SK-N-SH treated with all-trans-retinoic acid at 6 μM for 48 hours (cell line): ENCODE data around the gene FAR1.

Source experiments
- CREB5 ChIP-seq: fragments of 250-450 bp; sonication (Bioruptor Pico); IDR thresholded peaks from 2 replicates; pipeline ENCODE4 v1.5.1; 2020; ENCODE audit warnings: low read depth, mild to moderate bottlenecking, moderate library complexity
- CSRNP3 ChIP-seq: fragments of 250-450 bp; sonication (Bioruptor Pico); IDR thresholded peaks from 2 replicates; pipeline ENCODE4 v1.5.1; 2021; ENCODE audit warnings: mild to moderate bottlenecking, moderate library complexity
- ESRRG ChIP-seq: fragments of 250-450 bp; sonication (Bioruptor Pico); IDR thresholded peaks from 2 replicates; pipeline ENCODE4 v1.6.1; 2021; ENCODE audit warnings: mild to moderate bottlenecking
- OSR1 ChIP-seq: fragments of 250-450 bp; sonication (Bioruptor Pico); IDR thresholded peaks from 2 replicates; pipeline ENCODE4 v1.8.0; 2022; ENCODE audit warnings: moderate library complexity, mild to moderate bottlenecking, inconsistent platforms
- PATZ1 ChIP-seq: fragments of 250-450 bp; sonication (Bioruptor Pico); IDR thresholded peaks from 2 replicates; pipeline ENCODE4 v1.8.0; 2020; ENCODE audit warnings: mild to moderate bottlenecking, moderate library complexity, borderline replicate concordance
- PPARA ChIP-seq: fragments of 250-450 bp; sonication (Bioruptor Pico); IDR thresholded peaks from 2 replicates; pipeline ENCODE4 v1.5.0; 2020; ENCODE audit warnings: mild to moderate bottlenecking, borderline replicate concordance
- RARB ChIP-seq: fragments of 250-450 bp; sonication (Bioruptor Pico); IDR thresholded peaks from 2 replicates; pipeline ENCODE4 v1.8.0; 2021; ENCODE audit warnings: mild to moderate bottlenecking, moderate library complexity
- TCF4 ChIP-seq: fragments of 250-450 bp; sonication (Bioruptor Pico); IDR thresholded peaks from 2 replicates; pipeline ENCODE4 v1.8.0; 2021; ENCODE audit warnings: mild to moderate bottlenecking, moderate library complexity, borderline replicate concordance
- TSHZ2 ChIP-seq: fragments of 250-450 bp; sonication (Bioruptor Pico); IDR thresholded peaks from 2 replicates; pipeline ENCODE4 v1.5.0; 2020; ENCODE audit warnings: mild to moderate bottlenecking, moderate library complexity
- ZC3H10 ChIP-seq: fragments of 250-450 bp; sonication (Bioruptor Pico); IDR thresholded peaks from 2 replicates; pipeline ENCODE4 v1.5.1; 2021; ENCODE audit warnings: mild to moderate bottlenecking, moderate library complexity
- ZNF565 ChIP-seq: fragments of 450-650 bp; formaldehyde crosslinking; conservative IDR thresholded peaks from 2 replicates; pipeline ENCODE4 v1.5.0; 2020; ENCODE audit warnings: low read depth, mild to moderate bottlenecking, moderate library complexity
- ZNF70 ChIP-seq: fragments of 450-650 bp; formaldehyde crosslinking; IDR thresholded peaks from 2 replicates; pipeline ENCODE4 v1.5.0; 2020; ENCODE audit warnings: mild to moderate bottlenecking, moderate library complexity
- ZNF8 ChIP-seq: fragments of 450-650 bp; formaldehyde crosslinking; IDR thresholded peaks from 2 replicates; pipeline ENCODE4 v1.5.0; 2020; ENCODE audit warnings: mild to moderate bottlenecking, moderate library complexity

GRCh38 chr11:13778345-13778744 is 109.9 kb downstream of the FAR1 start:
- no peak for TF ChIP-seq OSR1 (CRISPR knock-in tag)
- TF ChIP-seq PPARA (CRISPR knock-in tag) = no peak
- TF ChIP-seq PATZ1 (CRISPR knock-in tag) = no peak
- no peak for TF ChIP-seq ZNF565
- no peak for TF ChIP-seq CREB5 (CRISPR knock-in tag)
- no peak for TF ChIP-seq RARB (CRISPR knock-in tag)
- no peak for TF ChIP-seq TCF4 (CRISPR knock-in tag)
- TF ChIP-seq ZC3H10 (CRISPR knock-in tag) = no peak
- no peak for TF ChIP-seq ESRRG (CRISPR knock-in tag)
- TF ChIP-seq TSHZ2 (CRISPR knock-in tag) = no peak
- no peak for TF ChIP-seq CSRNP3
- TF ChIP-seq ZNF70 (CRISPR knock-in tag) = no peak
- TF ChIP-seq ZNF8 (CRISPR knock-in tag) = no peak
